Gastroesophageal sphincter (tissue), 3 donors: Measurements from ENCODE around the gene JCHAIN.

Experiments
- POLR2AphosphoS5 ChIP-seq: sonication (generic); formaldehyde crosslinking; IDR thresholded peaks from one replicate; pipeline ENCODE4 v1.6.1; 2017; ENCODE audit warnings: antibody characterized with exemption
- TF ChIP-seq, protein P1 (sequence below), 4 experiments: fragments of 200-600 bp in 2 of 4; fragments of 450-650 bp in 2 of 4; sonication (generic) in 1 of 4; IDR thresholded peaks; one replicate each; pipeline ENCODE4 v1.5.1; 2017 to 2019; ENCODE audit warnings: antibody characterized with exemption in 4 of 4, mild to moderate bottlenecking in 2 of 4, moderate library complexity in 2 of 4

DNA sequence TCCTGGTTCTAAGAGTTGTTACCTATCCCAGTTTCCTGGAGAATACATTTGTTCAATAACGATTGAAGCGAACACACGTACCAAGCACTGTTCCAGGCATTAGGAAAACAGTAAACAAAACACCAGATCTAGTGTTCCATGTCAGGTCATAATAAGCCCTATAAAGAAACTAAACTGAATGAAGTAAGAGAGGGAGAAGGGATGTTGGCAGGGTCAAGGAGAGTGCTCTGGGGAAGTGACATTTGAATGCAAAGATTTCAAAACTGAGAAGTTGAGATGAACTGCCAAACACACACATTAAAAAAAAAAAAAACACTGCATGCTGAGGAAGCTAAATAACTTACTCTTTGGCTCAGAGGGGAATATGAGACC is 52.1 kb downstream of the JCHAIN start:
- TF ChIP-seq, protein P1, sequence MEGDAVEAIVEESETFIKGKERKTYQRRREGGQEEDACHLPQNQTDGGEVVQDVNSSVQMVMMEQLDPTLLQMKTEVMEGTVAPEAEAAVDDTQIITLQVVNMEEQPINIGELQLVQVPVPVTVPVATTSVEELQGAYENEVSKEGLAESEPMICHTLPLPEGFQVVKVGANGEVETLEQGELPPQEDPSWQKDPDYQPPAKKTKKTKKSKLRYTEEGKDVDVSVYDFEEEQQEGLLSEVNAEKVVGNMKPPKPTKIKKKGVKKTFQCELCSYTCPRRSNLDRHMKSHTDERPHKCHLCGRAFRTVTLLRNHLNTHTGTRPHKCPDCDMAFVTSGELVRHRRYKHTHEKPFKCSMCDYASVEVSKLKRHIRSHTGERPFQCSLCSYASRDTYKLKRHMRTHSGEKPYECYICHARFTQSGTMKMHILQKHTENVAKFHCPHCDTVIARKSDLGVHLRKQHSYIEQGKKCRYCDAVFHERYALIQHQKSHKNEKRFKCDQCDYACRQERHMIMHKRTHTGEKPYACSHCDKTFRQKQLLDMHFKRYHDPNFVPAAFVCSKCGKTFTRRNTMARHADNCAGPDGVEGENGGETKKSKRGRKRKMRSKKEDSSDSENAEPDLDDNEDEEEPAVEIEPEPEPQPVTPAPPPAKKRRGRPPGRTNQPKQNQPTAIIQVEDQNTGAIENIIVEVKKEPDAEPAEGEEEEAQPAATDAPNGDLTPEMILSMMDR (IDR thresholded peaks at IDR 0.05) = no peak
- TF ChIP-seq POLR2AphosphoS5 = no peak
